K562 (cell line): ENCODE data around the gene MGAT4B.

Experiments used
- ETV5 ChIP-seq: sonication (generic); formaldehyde crosslinking; IDR thresholded peaks from 2 replicates; pipeline ENCODE4 v1.4.0; 2020; ENCODE audit warnings: low read depth, mild to moderate bottlenecking, missing genetic modification reagents
- FOXA1 ChIP-seq: fragments of 450-650 bp; IDR thresholded peaks from 2 replicates; pipeline ENCODE4 v1.6.1; 2016; ENCODE audit warnings: mild to moderate bottlenecking, borderline replicate concordance
- SREBF1 ChIP-seq: fragments of 150-350 bp; IDR thresholded peaks from 2 replicates; pipeline ENCODE4 v1.6.1; 2014; ENCODE audit warnings: antibody characterized with exemption, low read depth, low read length, borderline replicate concordance
- WHSC1 ChIP-seq: IDR thresholded peaks from one replicate; pipeline ENCODE4 v1.6.1; 2012; ENCODE audit warnings: low read length, control low read depth, inconsistent platforms
- ZBTB11 ChIP-seq, 3 experiments: fragments of 200-800 bp in 1 of 3; fragments of 250-450 bp in 1 of 3; fragments of 450-650 bp in 1 of 3; sonication (Bioruptor Pico) in 1 of 3; sonication (Bioruptor generic) in 1 of 3; formaldehyde crosslinking in 1 of 3; IDR thresholded peaks; 2 replicates each; pipeline versions ENCODE4 v1.6.1 to v1.8.0; 2016 to 2022; ENCODE audit warnings: mild to moderate bottlenecking in 2 of 3, missing genetic modification characterization in 2 of 3, missing compliant biosample characterization in 1 of 3, moderate library complexity in 1 of 3
- ZNF609 ChIP-seq: sonication (generic); formaldehyde crosslinking; IDR thresholded peaks from 2 replicates; pipeline ENCODE4 v1.8.1; 2023; ENCODE audit warnings: missing genetic modification reagents, mild to moderate bottlenecking, borderline replicate concordance

- TF ChIP-seq ZBTB11 (CRISPR knock-in tag; IDR thresholded peaks at IDR 0.05) (no peak), ETV5 (CRISPR knock-in tag) (no peak), FOXA1 (no peak), SREBF1 (no peak), ZNF609 (CRISPR knock-in tag) (no peak), WHSC1 (no peak)
These were observed 36.9 kb downstream of the MGAT4B start for GRCh38 chr5:179769796-179770195.
